ENCODE data around the gene CCDC77.

DNA sequence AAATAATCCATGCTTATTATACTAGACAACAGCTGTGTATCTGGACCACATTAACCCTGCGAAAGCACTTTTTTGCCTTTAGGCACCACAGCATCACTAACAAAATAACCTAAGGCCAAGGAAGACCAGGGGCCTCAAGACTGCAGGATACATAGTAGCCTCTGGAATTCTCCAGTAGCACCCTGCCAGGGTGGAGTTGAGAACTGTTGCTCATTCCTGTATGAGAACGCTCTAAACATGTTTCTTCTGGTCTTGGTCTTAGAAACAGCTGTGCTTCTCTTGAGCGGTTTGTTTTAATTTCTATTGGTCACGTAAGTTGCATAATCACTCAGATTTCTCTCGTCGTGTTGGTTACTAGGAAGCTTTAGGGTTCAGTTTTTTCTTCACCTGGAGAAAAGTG, 66.1 kb downstream of the CCDC77 start:
- TF ChIP-seq EP300 (IDR thresholded peaks at IDR 0.05) = no peak
- TF ChIP-seq, protein P1, sequence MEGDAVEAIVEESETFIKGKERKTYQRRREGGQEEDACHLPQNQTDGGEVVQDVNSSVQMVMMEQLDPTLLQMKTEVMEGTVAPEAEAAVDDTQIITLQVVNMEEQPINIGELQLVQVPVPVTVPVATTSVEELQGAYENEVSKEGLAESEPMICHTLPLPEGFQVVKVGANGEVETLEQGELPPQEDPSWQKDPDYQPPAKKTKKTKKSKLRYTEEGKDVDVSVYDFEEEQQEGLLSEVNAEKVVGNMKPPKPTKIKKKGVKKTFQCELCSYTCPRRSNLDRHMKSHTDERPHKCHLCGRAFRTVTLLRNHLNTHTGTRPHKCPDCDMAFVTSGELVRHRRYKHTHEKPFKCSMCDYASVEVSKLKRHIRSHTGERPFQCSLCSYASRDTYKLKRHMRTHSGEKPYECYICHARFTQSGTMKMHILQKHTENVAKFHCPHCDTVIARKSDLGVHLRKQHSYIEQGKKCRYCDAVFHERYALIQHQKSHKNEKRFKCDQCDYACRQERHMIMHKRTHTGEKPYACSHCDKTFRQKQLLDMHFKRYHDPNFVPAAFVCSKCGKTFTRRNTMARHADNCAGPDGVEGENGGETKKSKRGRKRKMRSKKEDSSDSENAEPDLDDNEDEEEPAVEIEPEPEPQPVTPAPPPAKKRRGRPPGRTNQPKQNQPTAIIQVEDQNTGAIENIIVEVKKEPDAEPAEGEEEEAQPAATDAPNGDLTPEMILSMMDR (IDR thresholded peaks at IDR 0.05) = no peak
- TF ChIP-seq POLR2A (IDR thresholded peaks at IDR 0.05) = no peak
- TF ChIP-seq POLR2AphosphoS5 (IDR thresholded peaks at IDR 0.05) = no peak

Data from stomach (tissue), 4 donors.